Mesodermal cell (in vitro differentiated cells): ENCODE data around the gene CTNNBL1.

Experiments
- H3K27ac ChIP-seq: 2 replicates; pipeline ENCODE4 v1.7.0; 2013; ENCODE audit warnings: mild to moderate bottlenecking, low read depth, low read length, moderate library complexity; ENCODE audit not compliant: severe bottlenecking
- H3K36me3 ChIP-seq: 2 replicates; pipeline ENCODE4 v1.7.1; 2013; ENCODE audit warnings: mild to moderate bottlenecking, low read length, moderate library complexity; ENCODE audit not compliant: control insufficient read depth, insufficient read depth
- H3K4me1 ChIP-seq: one replicate; pipeline ENCODE4 v1.7.1; 2013; ENCODE audit warnings: mild to moderate bottlenecking, low read length; ENCODE audit not compliant: insufficient read depth, control insufficient read depth, poor library complexity, severe bottlenecking
- H3K4me3 ChIP-seq: 2 replicates; pipeline ENCODE4 v1.7.0; 2013; ENCODE audit warnings: low read length, control low read depth, mild to moderate bottlenecking; ENCODE audit not compliant: insufficient read depth, poor library complexity, severe bottlenecking; ENCODE audit errors: extremely low read depth
- H3K9me3 ChIP-seq: 2 replicates; pipeline ENCODE4 v1.7.1; 2013; ENCODE audit warnings: mild to moderate bottlenecking, low read length, moderate library complexity; ENCODE audit not compliant: control insufficient read depth
- WGBS, 2 experiments: methylation state at CpG; one replicate each; pipeline ENCODE4 v1.1.5; 2013; ENCODE audit warnings: missing lambda C conversion rate in 2 of 2; ENCODE audit not compliant: insufficient coverage in 2 of 2; 5-methylcytosine and 5-hydroxymethylcytosine counted together

Gene CTNNBL1

GRCh38 chr20:37777012-37777950 is 83.5 kb downstream of the CTNNBL1 start:
- WGBS, 2 experiments: 87 to 98% methylated on average over 5 to 7 of the region's 8 CpGs

GRCh38 chr20:37777988-37778659 is 84.3 kb downstream of the CTNNBL1 start:
- H3K27ac ChIP-seq: no peak overlapping the region
- peaks cover 21% of the 10 kb centered on the region for H3K36me3 ChIP-seq
- H3K4me1 ChIP-seq: no peaks in the 10 kb centered on the region
- no peak overlapping the region for H3K4me3 ChIP-seq
- no peaks in the 10 kb centered on the region for H3K9me3 ChIP-seq

More at GRCh38 chr20:37777012-37777950, 83.5 kb downstream of the CTNNBL1 start:
- Histone ChIP-seq H3K4me1 (no peaks in the 10 kb centered on the region), H3K27ac (no peak overlapping the region), H3K36me3 (peaks cover 23% of the 10 kb centered on the region), H3K9me3 (no peaks in the 10 kb centered on the region), H3K4me3 (no peak overlapping the region)

GRCh38 chr20:37781626-37782025 is 87.8 kb downstream of the CTNNBL1 start:
- WGBS, 2 experiments: no CpG with 5 or more reads among the region's 1 CpG
- peaks cover 5% of the 10 kb centered on the region for H3K4me1 ChIP-seq
- H3K4me3 ChIP-seq: no peak overlapping the region
- H3K9me3 ChIP-seq: no peaks in the 10 kb centered on the region
- no peak overlapping the region for H3K27ac ChIP-seq
- peaks cover 32% of the 10 kb centered on the region for H3K36me3 ChIP-seq

- Histone ChIP-seq H3K4me3 (no peak overlapping the region), H3K9me3 (no peaks in the 10 kb centered on the region), H3K36me3 (peaks cover 41% of the 10 kb centered on the region), H3K27ac (no peak overlapping the region), H3K4me1 (peaks cover 5% of the 10 kb centered on the region)
- no CpG with 5 or more reads among the region's 1 CpG for WGBS, 2 experiments
Measured at GRCh38 chr20:37786043-37786442, 92.2 kb downstream of the CTNNBL1 start.

GRCh38 chr20:37789408-37789807 is 95.6 kb downstream of the CTNNBL1 start:
- H3K4me1 ChIP-seq: peaks cover 5% of the 10 kb centered on the region
- no peak overlapping the region for H3K27ac ChIP-seq
- H3K36me3 ChIP-seq: peaks cover 33% of the 10 kb centered on the region
- no peak overlapping the region for H3K4me3 ChIP-seq
- no peaks in the 10 kb centered on the region for H3K9me3 ChIP-seq
- no CpG with 5 or more reads among the region's 1 CpG for WGBS, 2 experiments

- no CpG with 5 or more reads among the region's 1 CpG for WGBS, 2 experiments
- Histone ChIP-seq H3K4me3 (no peak overlapping the region), H3K9me3 (no peaks in the 10 kb centered on the region), H3K4me1 (peaks cover 4% of the 10 kb centered on the region), H3K36me3 (peaks cover 33% of the 10 kb centered on the region), H3K27ac (no peak overlapping the region)
Measured at GRCh38 chr20:37790900-37791299, 97.1 kb downstream of the CTNNBL1 start.

GRCh38 chr20:37796121-37796520 is 102.3 kb downstream of the CTNNBL1 start:
- Histone ChIP-seq H3K4me1 (no peaks in the 10 kb centered on the region), H3K36me3 (peaks cover 17% of the 10 kb centered on the region), H3K9me3 (no peaks in the 10 kb centered on the region), H3K4me3 (no peak overlapping the region), H3K27ac (no peak overlapping the region)
- 76 to 93% methylated on average over 4 of the region's 4 CpGs for WGBS, 2 experiments

GRCh38 chr20:37796733-37797132 is 102.9 kb downstream of the CTNNBL1 start:
- H3K27ac ChIP-seq: no peak overlapping the region
- no peak overlapping the region for H3K4me3 ChIP-seq
- no peaks in the 10 kb centered on the region for H3K9me3 ChIP-seq
- peaks cover 12% of the 10 kb centered on the region for H3K36me3 ChIP-seq
- 100% methylated on average over 1 of the region's 7 CpGs; no CpG with 5 or more reads in 1 of the 2 experiments for WGBS, 2 experiments
- H3K4me1 ChIP-seq: no peaks in the 10 kb centered on the region

- Histone ChIP-seq H3K4me1 (no peaks in the 10 kb centered on the region), H3K4me3 (no peak overlapping the region), H3K27ac (no peak overlapping the region), H3K36me3 (peaks cover 15% of the 10 kb centered on the region), H3K9me3 (no peaks in the 10 kb centered on the region)
- 90 to 92% methylated on average over 4 of the region's 4 CpGs for WGBS, 2 experiments
Measured at GRCh38 chr20:37797669-37798175, 103.9 kb downstream of the CTNNBL1 start.

- H3K4me1 ChIP-seq: no peaks in the 10 kb centered on the region
- no peak overlapping the region for H3K27ac ChIP-seq
- H3K36me3 ChIP-seq: peaks cover 21% of the 10 kb centered on the region
- H3K4me3 ChIP-seq: no peak overlapping the region
- no peaks in the 10 kb centered on the region for H3K9me3 ChIP-seq
- WGBS, 2 experiments: 92% methylated on average over 2 of the region's 2 CpGs; no CpG with 5 or more reads in 1 of the 2 experiments
Measured at GRCh38 chr20:37798312-37798711, 104.5 kb downstream of the CTNNBL1 start.
